HG02678 (cell line): ENCODE data around the gene FGD5.

Experiments
- ATAC-seq: cut with Tn5 transposase; IDR thresholded peaks from one replicate; pipeline ENCODE4 v1.9.1; 2021; ENCODE audit warnings: mild to moderate bottlenecking, moderate library complexity; ENCODE audit not compliant: unreplicated experiment

FGD5 gene

GRCh38 chr3:14818804-14819500, at the start of gene FGD5:
FGD5 (plus strand) TSS chr3:14818962; CDS start chr3:14819072, 110 bp downstream.
- ATAC-seq, result no peak

- ATAC-seq, result no peak
Measured at GRCh38 chr3:14769544-14770325, 49.0 kb upstream of the FGD5 start.

- ATAC-seq, result no peak
Measured at GRCh38 chr3:14770591-14770990, 48.2 kb upstream of the FGD5 start.

GRCh38 chr3:14771593-14772497, 46.9 kb upstream of the FGD5 start:
- ATAC-seq, result no peak

- ATAC-seq, result no peak
Measured at GRCh38 chr3:14772533-14773138, 46.1 kb upstream of the FGD5 start.

- ATAC-seq, result no peak
Measured at GRCh38 chr3:14773281-14773680, 45.5 kb upstream of the FGD5 start.

GRCh38 chr3:14773691-14774128, 45.1 kb upstream of the FGD5 start:
- no peak for ATAC-seq

- ATAC-seq, result no peak
Measured at GRCh38 chr3:14774431-14774830, 44.3 kb upstream of the FGD5 start.

- no peak for ATAC-seq
Measured at GRCh38 chr3:14775011-14775410, 43.8 kb upstream of the FGD5 start.

GRCh38 chr3:14775563-14775962, 43.2 kb upstream of the FGD5 start:
- ATAC-seq, result no peak

- no peak for ATAC-seq
Measured at GRCh38 chr3:14779069-14779685, 39.6 kb upstream of the FGD5 start.

- ATAC-seq, result no peak
Measured at GRCh38 chr3:14780927-14781507, 37.7 kb upstream of the FGD5 start.

- no peak for ATAC-seq
Measured at GRCh38 chr3:14783480-14784086, 35.2 kb upstream of the FGD5 start.

- ATAC-seq, result no peak
Measured at GRCh38 chr3:14784087-14784681, 34.6 kb upstream of the FGD5 start.

GRCh38 chr3:14785207-14786155, 33.3 kb upstream of the FGD5 start:
- no peak for ATAC-seq

GRCh38 chr3:14786369-14786768, 32.4 kb upstream of the FGD5 start:
- ATAC-seq, result no peak

- no peak for ATAC-seq
Measured at GRCh38 chr3:14787630-14788029, 31.1 kb upstream of the FGD5 start.

GRCh38 chr3:14788644-14789043, 30.1 kb upstream of the FGD5 start:
- no peak for ATAC-seq
